HG03095 (cell line): ENCODE measurements around the gene CEP97.
"Not testable (repeated sequence)": the region's sequence is repeated elsewhere in the genome, so short reads cannot be mapped to it uniquely, and the experiment has no call there.

ENCODE experiments used
- ATAC-seq: cut with Tn5 transposase; IDR thresholded peaks from one replicate; pipeline ENCODE4 v1.9.1; 2021; ENCODE audit warnings: moderate library complexity; ENCODE audit not compliant: unreplicated experiment

CEP97 gene

DNA sequence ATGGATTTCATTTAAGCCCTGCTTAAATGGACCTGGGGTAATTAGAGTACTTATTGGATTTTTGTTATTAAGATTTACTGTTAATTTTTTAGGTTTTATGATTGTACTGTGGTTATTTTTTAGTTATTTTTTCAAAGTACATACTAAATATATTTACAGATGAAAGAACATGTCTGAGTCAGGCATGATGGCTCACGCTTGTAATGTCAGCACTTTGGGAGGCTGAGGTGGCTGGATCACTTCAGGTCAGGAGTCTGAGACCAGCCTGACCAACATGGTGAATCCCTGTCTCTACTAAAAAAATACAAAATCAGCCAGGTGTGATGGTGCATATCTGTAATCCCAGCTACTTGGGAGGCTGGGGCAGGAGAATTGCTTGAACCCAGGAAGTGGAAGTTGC is 21.7 kb upstream of the CEP97 start:
- ATAC-seq: no peak

DNA sequence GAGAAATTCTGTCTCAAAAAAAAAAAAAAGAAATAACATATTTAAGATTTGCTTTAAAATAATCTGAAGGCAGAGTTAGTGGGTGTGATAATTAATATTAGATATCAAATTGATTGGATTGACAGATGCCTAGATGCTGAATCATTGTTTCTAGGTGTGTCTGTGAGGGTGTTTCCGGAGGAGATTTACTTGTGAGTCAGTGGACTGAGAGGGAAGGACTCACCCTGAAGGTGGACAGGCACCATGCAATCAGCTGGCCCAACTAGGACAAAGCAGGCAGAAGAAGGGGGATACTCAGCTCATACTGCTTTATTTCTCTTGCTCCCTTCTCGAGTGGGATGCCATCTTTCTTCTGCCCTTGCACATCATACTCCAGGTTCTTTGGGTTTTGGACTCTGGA is 21.2 kb upstream of the CEP97 start:
- no peak for ATAC-seq

- ATAC-seq: not testable (repeated sequence)
These were observed 19.8 kb upstream of the CEP97 start for GRCh38 chr3:101704639-101705038.

DNA sequence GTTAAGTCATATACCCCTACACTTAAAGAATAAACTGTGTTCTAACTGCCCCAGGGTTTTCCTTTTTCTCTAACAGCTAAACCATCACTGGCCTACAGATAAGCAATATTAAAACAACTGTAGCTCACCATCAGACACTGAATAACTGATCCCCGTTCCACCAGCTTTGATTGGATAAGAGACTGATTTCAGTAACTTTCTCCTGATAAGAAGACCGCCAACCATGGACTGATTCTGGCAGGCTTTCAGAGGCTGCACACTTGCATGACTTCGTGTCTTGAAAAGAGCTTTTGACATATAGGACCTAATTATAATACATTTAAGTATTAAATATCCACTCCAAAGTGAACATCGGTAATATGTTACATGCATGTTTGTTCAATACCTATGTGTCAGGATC is 15.3 kb upstream of the CEP97 start:
- no peak for ATAC-seq

DNA sequence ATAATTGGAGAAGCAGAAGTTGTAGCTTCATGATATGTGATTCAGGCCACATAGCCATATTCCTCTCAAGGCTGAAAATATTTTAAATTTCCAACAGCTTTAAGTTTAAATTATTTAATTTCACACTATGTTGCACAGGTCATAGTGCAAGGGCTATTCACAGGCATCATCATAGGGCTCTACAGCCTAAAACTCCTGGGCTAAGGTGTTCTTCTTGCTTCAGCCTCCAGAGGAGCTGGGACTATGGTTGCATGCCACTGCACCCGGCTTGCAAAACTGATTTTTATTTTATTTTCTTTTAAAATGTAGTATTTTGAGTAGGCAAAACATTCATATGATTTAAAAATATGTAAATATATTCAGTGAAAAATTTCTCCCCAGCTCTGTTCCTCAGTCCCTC is 6.0 kb upstream of the CEP97 start:
- ATAC-seq: no peak

GRCh38 chr3:101719604-101720185 is 4.7 kb upstream of the CEP97 start:
- ATAC-seq: no peak

DNA sequence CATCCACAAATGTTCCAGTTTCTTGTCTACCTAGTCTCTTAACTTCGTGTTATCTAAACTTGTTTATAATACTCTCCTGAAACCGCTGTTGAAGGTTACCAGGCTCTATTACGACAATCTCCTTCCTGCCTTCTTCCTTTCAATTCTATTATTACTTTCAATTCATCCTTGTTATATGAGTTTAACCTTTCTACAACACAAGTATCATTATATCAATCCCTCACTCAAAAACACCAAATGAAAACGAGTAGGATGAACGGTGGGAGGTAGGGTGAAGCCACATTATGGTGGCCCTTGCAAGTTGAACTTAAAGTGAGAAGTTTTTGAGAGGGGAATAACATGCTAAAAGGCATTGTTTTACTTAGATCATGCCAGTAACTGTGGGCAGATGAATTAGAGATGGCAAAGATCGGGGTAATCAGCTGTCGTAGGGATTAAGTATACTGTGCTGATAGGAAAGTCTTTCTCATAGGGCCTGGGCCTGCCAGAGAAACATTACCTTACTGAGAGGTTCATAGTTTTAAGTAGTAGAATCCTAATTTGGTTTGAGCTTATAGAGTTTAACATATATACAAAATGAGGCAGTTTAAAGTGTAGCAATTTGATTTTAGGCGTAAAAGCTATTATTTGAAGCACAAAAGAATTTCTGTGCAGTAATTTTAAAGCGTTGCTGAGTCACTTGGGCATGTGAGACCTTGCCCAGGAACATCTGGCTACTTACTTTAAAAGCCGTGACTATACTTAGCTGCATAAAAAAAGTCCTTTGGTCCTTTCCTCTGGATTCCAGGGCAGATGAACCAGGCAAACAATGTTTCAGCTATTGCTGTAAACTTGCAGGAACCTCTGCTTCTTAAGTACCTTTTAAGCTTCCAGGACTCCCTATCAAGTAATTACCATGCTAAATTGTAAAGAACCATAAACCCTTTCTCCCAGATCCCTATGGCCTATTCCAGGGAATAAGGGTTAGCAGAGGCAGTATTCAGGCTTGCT is 3.3 kb upstream of the CEP97 start:
- ATAC-seq: no peak

DNA sequence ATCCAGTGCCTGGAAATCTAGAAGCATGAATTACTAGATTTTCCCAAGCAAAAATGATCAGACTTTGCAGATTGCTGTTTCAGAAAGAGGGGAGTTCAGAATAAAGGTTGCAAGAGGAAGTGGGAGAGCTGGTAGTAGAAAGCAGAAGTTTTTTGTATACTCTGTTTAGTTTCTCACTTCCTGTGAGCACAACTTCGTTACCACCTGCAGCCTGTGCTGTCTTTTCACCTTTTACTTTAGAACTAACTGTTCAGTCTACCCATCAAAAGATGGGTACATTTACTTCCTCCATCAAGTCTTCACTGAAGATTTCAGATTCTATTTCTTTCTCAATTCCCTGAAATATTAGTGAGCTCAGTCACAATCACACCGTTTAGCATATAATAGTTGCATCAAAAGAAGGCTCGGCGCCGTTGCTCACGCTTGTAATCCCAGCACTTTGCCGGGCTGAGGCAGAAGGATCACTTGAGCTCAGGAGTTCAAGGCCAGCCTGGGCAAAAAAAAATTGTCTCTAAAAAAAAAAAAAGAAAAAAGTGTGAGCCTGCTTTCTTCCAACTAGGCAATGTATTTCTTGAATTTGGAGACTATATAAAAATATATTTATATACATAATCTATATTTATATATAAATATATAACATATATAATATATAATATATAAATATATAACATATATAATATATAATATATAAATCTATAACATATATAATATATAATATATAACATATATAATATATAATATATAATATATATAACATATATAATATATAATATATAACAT is 1.8 kb upstream of the CEP97 start:
- peak; percentile 52 for ATAC-seq

GRCh38 chr3:101725194-101725889 is 928 bp downstream of the CEP97 start:
- peak; percentile 12 for ATAC-seq

DNA sequence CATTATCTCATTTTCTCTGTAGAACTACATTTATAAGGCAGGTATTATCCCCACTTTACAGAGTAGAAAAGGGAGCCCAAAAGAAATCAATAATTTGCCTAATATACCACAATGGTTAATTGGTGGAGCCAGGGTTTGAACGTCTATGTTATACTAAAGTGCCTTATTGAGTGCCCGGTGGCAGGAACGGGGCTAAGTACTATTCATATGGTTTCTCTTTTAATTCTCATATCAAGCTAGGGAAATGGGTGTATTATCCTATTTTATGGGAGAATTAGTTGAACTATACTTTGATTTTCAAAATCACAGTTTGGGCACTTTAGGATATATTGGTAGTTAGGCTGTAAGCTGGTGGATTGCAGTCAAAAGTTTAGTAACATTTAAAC is 1.5 kb downstream of the CEP97 start:
- ATAC-seq: no peak

DNA sequence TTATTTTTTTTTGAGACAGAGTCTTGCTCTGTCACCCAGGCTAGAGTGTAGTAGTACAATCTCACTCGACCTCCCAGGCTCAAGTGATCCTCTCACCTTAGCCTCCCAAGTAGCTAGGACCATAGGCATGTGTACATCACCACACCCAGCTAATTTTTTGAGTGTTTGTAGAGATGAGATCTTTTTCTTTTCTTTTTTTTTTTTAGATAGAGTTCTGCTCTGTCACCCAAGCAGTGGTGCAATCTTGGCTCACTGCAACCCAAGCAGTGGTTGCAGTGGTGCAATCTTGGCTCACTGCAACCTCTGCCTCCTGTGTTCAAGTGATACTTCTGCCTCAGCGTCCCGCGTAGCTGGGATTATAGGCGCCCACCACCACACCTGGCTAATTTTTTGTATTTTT is 5.2 kb downstream of the CEP97 start:
- ATAC-seq: no peak

DNA sequence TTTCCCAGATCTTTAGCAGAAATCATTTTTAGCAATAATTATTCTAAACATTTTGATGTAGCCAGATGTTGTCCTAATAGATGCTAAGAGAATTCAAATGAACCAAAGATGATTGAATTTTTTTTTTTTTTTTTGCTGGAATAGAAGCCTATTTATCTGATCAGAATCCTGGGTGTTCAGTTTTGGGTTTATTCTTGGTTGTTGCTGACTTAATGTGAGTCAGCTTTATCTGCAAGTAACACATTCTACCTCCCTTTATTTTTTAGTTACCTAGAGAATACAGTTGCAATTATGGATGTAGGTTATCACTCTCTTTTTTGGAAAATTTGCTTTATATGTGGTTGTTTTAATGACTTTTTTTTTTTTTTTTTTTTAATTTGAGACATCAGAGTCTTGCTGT is 6.4 kb downstream of the CEP97 start:
- ATAC-seq: no peak

GRCh38 chr3:101732240-101732641 is 7.8 kb downstream of the CEP97 start:
- no peak for ATAC-seq

DNA sequence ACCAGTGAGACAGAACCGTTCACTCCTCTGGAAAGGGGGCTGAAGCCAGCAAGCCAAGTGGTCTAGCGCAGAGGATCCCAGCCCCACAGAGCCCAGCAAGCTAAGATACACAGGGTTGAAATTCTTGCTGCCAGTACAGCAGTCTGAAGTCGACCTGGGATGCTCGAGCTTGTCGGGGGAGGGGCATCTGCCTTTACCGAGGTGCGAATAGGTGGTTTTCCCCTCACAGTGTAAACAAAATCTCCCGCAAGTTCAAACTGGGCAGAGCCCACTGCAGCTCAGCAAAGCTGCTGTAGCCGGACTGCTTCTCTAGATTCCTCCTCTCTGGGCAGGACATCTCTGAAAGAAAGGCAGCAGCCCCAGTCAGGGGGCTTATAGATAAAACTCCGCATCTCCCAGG is 11.4 kb downstream of the CEP97 start:
- ATAC-seq: no peak

DNA sequence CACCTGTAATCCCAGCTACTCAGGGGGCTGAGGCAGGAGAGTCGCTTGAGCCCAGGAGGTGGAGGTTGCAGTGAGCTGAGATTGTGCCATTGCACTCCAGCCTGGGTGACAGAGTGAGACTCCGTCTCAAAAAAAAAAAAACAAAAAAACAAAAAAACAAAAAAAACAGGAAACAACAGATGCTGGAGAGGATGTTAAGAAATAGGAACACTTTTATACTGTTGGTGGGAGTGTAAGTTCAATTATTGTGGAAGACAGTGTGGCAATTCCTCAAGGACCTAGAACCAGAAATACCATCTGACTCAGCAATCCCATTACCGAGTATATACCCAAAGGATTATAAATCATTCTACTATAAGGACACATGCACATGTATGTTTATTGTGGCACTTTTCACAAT is 17.5 kb downstream of the CEP97 start:
- not testable (repeated sequence) for ATAC-seq

- no peak for ATAC-seq
These were observed 20.4 kb downstream of the CEP97 start for GRCh38 chr3:101744811-101745210.

DNA sequence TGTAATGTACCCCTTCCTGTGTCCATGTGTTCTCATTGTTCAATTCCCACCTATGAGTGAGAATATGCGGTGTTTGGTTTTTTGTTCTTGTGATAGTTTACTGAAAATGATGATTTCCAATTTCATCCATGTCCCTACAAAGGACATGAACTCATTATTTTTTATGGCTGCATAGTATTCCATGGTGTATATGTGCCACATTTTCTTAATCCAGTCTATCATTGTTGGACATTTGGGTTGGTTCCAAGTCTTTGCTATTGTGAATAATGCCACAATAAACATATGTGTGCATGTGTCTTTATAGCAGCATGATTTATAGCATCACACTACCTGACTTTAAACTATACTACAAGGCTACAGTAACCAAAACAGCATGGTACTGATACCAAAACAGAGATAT is 21.5 kb downstream of the CEP97 start:
- ATAC-seq: not testable (repeated sequence)

GRCh38 chr3:101753386-101754113 is 29.1 kb downstream of the CEP97 start:
- ATAC-seq: not testable (repeated sequence)

DNA sequence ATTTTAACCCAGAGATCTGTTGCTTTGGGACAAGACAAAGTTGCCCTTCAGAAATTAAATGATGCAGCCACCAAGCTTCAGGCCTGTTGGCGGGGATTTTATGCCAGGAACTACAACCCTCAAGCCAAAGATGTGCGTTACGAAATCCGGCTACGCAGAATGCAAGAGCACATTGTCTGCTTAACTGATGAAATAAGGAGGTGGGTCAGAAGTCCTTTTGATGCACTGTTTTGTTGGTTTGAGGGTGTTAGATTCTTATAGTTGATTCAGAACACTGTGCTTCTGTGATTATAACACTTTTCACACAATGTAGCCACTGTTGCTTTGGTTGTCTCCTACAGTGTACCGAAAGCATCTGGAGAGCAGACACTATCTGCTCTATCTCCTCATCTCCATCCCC is 33.8 kb downstream of the CEP97 start:
- no peak for ATAC-seq

- ATAC-seq: no peak
These were observed 37.7 kb downstream of the CEP97 start for GRCh38 chr3:101762041-101762646.
